ENCODE measurements around the gene ELAVL1.
A peak's percentile ranks its signal among the peaks of the same experiment; 100 is the strongest.

Gene ELAVL1

GRCh38 chr19:7942981-7943443 lies 62.4 kb downstream of the ELAVL1 start:
- peak overlapping the region; percentile 76 for H3K4me3 ChIP-seq (ENCODE audit: low read depth, low read length)
- TF ChIP-seq, protein P1, sequence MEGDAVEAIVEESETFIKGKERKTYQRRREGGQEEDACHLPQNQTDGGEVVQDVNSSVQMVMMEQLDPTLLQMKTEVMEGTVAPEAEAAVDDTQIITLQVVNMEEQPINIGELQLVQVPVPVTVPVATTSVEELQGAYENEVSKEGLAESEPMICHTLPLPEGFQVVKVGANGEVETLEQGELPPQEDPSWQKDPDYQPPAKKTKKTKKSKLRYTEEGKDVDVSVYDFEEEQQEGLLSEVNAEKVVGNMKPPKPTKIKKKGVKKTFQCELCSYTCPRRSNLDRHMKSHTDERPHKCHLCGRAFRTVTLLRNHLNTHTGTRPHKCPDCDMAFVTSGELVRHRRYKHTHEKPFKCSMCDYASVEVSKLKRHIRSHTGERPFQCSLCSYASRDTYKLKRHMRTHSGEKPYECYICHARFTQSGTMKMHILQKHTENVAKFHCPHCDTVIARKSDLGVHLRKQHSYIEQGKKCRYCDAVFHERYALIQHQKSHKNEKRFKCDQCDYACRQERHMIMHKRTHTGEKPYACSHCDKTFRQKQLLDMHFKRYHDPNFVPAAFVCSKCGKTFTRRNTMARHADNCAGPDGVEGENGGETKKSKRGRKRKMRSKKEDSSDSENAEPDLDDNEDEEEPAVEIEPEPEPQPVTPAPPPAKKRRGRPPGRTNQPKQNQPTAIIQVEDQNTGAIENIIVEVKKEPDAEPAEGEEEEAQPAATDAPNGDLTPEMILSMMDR (IDR thresholded peaks at IDR 0.05; ENCODE audit: low read depth, low read length): no peak

DNA sequence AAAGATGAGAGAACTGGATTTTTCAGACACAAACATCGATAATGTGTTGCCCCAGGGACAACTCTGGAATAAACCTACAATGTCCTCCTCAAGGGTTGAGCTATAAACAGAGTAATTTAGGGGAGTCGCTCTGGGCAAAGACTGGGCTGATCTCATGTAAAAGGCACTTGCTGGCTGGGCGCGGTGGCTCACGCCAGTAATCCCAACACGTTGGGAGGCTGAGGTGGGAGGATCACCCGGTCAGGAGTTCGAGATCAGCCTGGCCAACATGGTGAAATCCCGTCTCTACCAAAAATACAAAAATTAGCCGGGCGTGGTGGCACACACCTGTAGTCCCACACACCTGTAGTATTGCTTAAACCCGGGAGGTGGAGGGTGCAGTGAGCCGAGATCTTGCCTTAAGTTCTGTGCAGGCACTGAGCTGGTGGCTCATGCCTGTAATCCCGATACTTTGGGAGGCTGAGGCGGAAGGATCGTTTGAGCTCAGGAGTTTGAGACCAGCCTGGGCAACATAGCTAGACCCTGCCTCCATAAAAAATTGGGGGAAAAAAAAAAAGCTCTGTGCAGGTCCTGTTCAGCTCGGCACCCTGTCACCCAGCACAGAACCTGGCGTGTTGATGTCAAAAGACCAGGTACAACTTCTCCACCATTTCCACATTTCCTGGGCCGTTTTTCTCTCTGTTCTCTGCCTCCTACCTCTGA lies 63.4 kb downstream of the ELAVL1 start:
- peak overlapping the region; percentile 76; the same call in 1 of the 2 replicates for H3K4me3 ChIP-seq (ENCODE audit: low read depth, low read length)
- TF ChIP-seq, protein P1 (IDR thresholded peaks at IDR 0.05; ENCODE audit: low read depth, low read length): no peak

DNA sequence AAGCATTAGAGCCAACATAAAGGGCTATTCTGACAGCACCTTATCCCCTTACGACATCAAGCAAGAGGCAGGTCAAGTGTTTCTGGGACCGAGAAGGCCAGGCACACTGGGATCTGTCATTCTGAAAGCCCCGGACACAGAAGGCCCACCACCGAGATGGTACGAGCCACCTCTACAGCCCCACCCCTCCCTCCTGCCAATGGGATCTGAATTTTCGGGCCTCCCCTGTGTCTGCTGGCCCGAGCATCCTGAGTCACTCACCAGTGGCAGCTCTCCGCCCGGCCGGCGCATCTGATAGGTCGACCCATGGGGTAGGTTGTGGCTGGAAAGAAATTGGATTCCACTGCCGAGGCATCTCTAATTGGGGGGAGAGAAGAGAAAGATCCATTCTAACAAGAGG lies 64.6 kb downstream of the ELAVL1 start:
- TF ChIP-seq, protein P1 (IDR thresholded peaks at IDR 0.05; ENCODE audit: low read depth, low read length): no peak

DNA sequence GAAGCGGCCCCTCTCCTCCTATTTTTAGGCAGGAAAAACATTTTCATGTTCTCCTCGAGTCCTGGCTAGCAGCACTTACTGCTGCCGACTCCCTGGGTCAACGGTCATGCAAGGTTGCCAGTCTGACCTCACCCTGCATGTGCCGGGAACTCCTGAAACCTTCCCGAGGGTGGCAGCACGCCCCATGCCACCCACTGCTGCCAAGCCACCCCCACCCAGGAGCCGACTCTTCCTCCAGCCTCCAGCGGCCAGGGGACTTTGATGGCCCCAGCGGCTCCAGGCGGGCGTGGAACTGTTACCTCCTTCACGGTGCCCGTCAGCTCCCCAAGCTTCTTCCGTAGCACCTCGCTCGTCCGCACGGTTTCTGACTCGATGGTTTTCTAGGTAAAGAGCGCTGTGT lies 70.7 kb downstream of the ELAVL1 start:
- TF ChIP-seq, protein P1 (IDR thresholded peaks at IDR 0.05; ENCODE audit: low read depth, low read length): no peak
- H3K4me3 ChIP-seq (ENCODE audit: low read depth, low read length): no peak overlapping the region

More for the DNA sequence above, 64.6 kb downstream of the ELAVL1 start:
- H3K4me3 ChIP-seq (ENCODE audit: low read depth, low read length): no peak overlapping the region

GRCh38 chr19:7933828-7934725 lies 71.4 kb downstream of the ELAVL1 start:
- TF ChIP-seq, protein P1 (IDR thresholded peaks at IDR 0.05; ENCODE audit: low read depth, low read length): no peak

GRCh38 chr19:7933411-7933810 lies 72.0 kb downstream of the ELAVL1 start:
- H3K4me3 ChIP-seq (ENCODE audit: low read depth, low read length): no peak overlapping the region
- TF ChIP-seq, protein P1 (IDR thresholded peaks at IDR 0.05; ENCODE audit: low read depth, low read length): peak; percentile 14; the same call in 1 of the 2 replicates

More at GRCh38 chr19:7933828-7934725, 71.4 kb downstream of the ELAVL1 start:
- H3K4me3 ChIP-seq (ENCODE audit: low read depth, low read length): no peak overlapping the region

GRCh38 chr19:7932930-7933300 lies 72.5 kb downstream of the ELAVL1 start:
- H3K4me3 ChIP-seq (ENCODE audit: low read depth, low read length): no peak overlapping the region
- TF ChIP-seq, protein P1 (IDR thresholded peaks at IDR 0.05; ENCODE audit: low read depth, low read length): no peak

Data from WI38 (cell line).